Gastrocnemius medialis (tissue), 4 donors: ENCODE results near the gene ACOT7. TPM values are rescaled to one million over a fixed set of nuclear protein-coding genes. Genes with fewer than 3 reads are reported as not detected.

Experiments
- ATAC-seq, 2 donors: fragments of 150-250 bp; one replicate each; pipeline ENCODE4 v1.9.1; 2016
- DNase-seq, 2 donors: peaks; one replicate each; pipeline ENCODE4 v3.0.0-alpha.2; 2019
- H3K27ac ChIP-seq, 4 donors: fragments of 200-600 bp; sonication (generic); 1 replicate in 1 of 4; 2 replicates in 3 of 4; pipeline ENCODE4 v1.5.1; 2016 to 2018; ENCODE audit warnings: mild to moderate bottlenecking in 2 of 4, moderate library complexity in 1 of 4
- H3K27me3 ChIP-seq, 3 donors: fragments of 200-600 bp; sonication (generic) in 2 of 3; 1 replicate in 1 of 3; 2 replicates in 2 of 3; pipeline versions ENCODE4 v1.5.1 to v1.6.0; 2016 to 2019; ENCODE audit warnings: mild to moderate bottlenecking in 1 of 3, moderate library complexity in 1 of 3
- H3K36me3 ChIP-seq, 2 donors: fragments of 200-600 bp; sonication (generic) in 1 of 2; one replicate each; pipeline ENCODE4 v1.5.1; 2017 to 2018
- H3K4me1 ChIP-seq, 2 donors: fragments of 200-600 bp; sonication (generic) in 1 of 2; one replicate each; pipeline ENCODE4 v1.5.1; 2016 to 2017; ENCODE audit warnings: mild to moderate bottlenecking in 2 of 2
- H3K4me3 ChIP-seq, 4 donors: fragments of 200-600 bp; sonication (generic) in 3 of 4; 1 replicate in 1 of 4; 2 replicates in 3 of 4; pipeline ENCODE4 v1.5.1; 2016 to 2019; ENCODE audit warnings: mild to moderate bottlenecking in 2 of 4
- H3K9me3 ChIP-seq, 3 donors: fragments of 200-600 bp; sonication (generic) in 2 of 3; 1 replicate in 1 of 3; 2 replicates in 2 of 3; pipeline ENCODE4 v1.5.1; 2016 to 2019
- POLR2A ChIP-seq, 2 donors: fragments of 450-650 bp; IDR thresholded peaks; one replicate each; pipeline ENCODE4 v1.6.1; 2017; ENCODE audit warnings: antibody characterized with exemption in 2 of 2, mild to moderate bottlenecking in 2 of 2, moderate library complexity in 2 of 2
- in situ Hi-C, 4 donors: fragments of 200-750 bp; cut with MboI; loops; one replicate each; pipeline versions ENCODE4 v1.15.0 to v1.8.0; 2017; ENCODE audit warnings: low sequenced_read_pairs in 4 of 4
- intact Hi-C: fragments of 100-400 bp; cut with DNase I; formaldehyde crosslinking; loops from one replicate; pipeline ENCODE4 v1.15.1; 2023; ENCODE audit warnings: low total_unique reads
- total RNA-seq, 4 donors: library from RNA; depleted of rRNA; stranded (reverse); fragments of >200 nt; gene quantifications; one replicate each; pipeline versions ENCODE4 v1.1.0 to v1.2.3, GENCODE V29; 2016
- TF ChIP-seq, protein P1 (sequence below), 5 experiments: fragments of 450-650 bp in 3 of 5; fragments of 200-600 bp in 2 of 5; sonication (generic) in 2 of 5; IDR thresholded peaks in 4 of 5; conservative IDR thresholded peaks in 1 of 5; 1 replicate in 4 of 5; 2 replicates in 1 of 5; pipeline ENCODE4 v1.5.1; 2016 to 2019; ENCODE audit warnings: antibody characterized with exemption in 5 of 5, mild to moderate bottlenecking in 3 of 5, moderate library complexity in 3 of 5

ACOT7 gene
- total RNA-seq, 4 donors from 2014 or later, result 1.3 to 5.8 (median 3.2) TPM

DNA sequence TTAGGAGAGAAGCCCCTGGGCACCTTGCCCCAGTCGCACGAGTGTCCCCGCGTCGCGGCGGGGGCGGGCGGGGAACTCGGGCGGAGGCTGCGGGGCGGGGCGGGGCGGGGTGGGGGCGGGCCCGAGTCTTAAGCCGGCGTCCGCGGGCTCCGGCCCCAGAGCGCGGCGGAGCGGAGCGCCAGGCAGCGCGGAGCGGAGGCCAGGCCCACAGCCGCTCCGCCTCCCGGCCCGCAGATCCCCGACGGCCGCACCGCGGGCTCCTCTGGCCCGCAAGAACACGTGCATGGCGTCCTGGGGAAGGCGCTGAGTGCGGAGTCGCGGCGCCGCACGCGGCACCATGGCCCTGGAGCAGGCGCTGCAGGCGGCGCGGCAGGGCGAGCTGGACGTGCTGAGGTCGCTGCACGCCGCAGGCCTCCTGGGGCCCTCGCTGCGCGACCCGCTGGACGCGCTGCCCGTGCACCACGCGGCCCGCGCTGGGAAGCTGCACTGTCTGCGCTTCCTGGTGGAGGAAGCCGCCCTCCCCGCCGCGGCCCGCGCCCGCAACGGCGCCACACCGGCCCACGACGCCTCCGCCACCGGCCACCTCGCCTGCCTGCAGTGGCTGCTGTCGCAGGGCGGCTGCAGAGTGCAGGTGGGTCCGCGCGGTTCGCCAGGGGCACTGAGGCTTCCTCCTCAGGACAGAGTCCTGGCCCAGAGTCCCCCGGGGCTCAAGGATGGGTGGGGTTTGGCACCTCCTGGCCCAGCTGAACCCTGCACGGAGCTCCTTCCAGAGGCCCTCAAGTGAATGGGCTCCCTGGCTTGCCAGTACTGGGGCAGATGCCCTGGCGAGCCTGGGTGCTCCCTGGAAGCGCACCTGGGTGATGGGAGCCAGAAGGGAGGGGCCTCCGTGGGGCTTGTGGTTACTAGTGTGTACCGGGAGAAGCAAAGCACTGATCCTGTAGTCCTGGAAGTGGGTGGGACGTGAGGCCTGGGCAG is 31.3 kb upstream of the ACOT7 start, which contains the start of gene ESPN:
Gene ESPN (plus strand): TSS at position 158 of the 975 bp plus-strand sequence. CDS start 180 bp downstream, at position 338.
- Histone ChIP-seq H3K27ac (no peak within 1 kb of the TSS), H3K36me3 (no peaks in the 10 kb centered on the region), H3K9me3 (no peaks in the 10 kb centered on the region), H3K4me3 (peak within 1 kb of the TSS in 1 of 4 donors; percentile 5), H3K4me1 (peaks cover 16% of the 10 kb centered on the region in 2 donors), H3K27me3 (peaks cover 75 to 92% (median 86%) of the 10 kb centered on the region in 3 donors)
- ATAC-seq, result no peak
- in situ Hi-C loops, result loop anchor here in 1 of 4 donors (25.0 kb wide), 1 partner anchor 188 kb away; the partner anchor contains the start of genes HES3 and ICMT
- DNase-seq, result no peak
- intact Hi-C loops, result no loop called here
- no peak for TF ChIP-seq POLR2A (IDR thresholded peaks at IDR 0.05)

DNA sequence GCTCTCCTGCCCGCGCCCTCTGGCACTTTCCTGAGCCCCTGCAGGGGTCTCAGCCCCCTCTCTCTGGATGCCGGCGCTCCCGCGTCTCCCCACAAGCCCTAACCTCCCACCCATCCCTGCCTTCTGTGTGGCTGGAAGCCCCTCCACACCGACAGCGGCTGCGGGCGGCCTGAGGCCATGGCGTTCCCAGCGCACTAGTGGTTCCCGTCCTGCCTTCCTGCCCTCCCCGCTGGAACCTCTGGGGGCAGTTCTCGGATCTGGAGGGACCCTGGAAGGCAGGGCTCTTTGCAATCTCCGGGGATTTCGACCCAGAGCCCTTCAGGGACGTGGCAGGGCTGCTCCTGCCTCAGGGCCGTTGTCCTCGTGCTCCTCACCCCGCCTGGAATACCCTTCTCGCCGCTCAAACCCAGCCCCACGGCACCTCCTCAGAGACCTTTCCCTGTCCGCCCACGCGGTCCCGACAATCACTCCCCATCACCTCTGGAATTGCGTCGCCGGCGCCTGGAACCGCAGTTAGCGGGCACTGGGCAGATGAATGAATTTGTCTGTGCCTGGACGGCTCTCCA is 30.5 kb upstream of the ACOT7 start:
- no peak for TF ChIP-seq POLR2A (IDR thresholded peaks at IDR 0.05)
- TF ChIP-seq, protein P1, sequence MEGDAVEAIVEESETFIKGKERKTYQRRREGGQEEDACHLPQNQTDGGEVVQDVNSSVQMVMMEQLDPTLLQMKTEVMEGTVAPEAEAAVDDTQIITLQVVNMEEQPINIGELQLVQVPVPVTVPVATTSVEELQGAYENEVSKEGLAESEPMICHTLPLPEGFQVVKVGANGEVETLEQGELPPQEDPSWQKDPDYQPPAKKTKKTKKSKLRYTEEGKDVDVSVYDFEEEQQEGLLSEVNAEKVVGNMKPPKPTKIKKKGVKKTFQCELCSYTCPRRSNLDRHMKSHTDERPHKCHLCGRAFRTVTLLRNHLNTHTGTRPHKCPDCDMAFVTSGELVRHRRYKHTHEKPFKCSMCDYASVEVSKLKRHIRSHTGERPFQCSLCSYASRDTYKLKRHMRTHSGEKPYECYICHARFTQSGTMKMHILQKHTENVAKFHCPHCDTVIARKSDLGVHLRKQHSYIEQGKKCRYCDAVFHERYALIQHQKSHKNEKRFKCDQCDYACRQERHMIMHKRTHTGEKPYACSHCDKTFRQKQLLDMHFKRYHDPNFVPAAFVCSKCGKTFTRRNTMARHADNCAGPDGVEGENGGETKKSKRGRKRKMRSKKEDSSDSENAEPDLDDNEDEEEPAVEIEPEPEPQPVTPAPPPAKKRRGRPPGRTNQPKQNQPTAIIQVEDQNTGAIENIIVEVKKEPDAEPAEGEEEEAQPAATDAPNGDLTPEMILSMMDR (IDR thresholded peaks at IDR 0.05 in 4 of 5, conservative IDR thresholded peaks at IDR 0.05 in 1 of 5), result no peak
- intact Hi-C loops (no loop called here), in situ Hi-C loops (loop anchor here in 1 of 4 donors (25.0 kb wide), 1 partner anchor 187 kb away; the partner anchor contains the start of genes HES3 and ICMT)
- Histone ChIP-seq H3K4me3 (no peak overlapping the region), H3K27ac (no peak overlapping the region), H3K9me3 (no peaks in the 10 kb centered on the region), H3K36me3 (no peaks in the 10 kb centered on the region), H3K4me1 (peaks cover 17 to 24% of the 10 kb centered on the region in 2 donors), H3K27me3 (peaks cover 81 to 94% (median 93%) of the 10 kb centered on the region in 3 donors)
- DNase-seq, result no peak
- no peak for ATAC-seq

- Histone ChIP-seq H3K27me3 (peaks cover 85 to 97% (median 95%) of the 10 kb centered on the region in 3 donors), H3K36me3 (no peaks in the 10 kb centered on the region), H3K4me3 (no peak overlapping the region), H3K4me1 (peaks cover 17 to 25% of the 10 kb centered on the region in 2 donors), H3K9me3 (no peaks in the 10 kb centered on the region), H3K27ac (no peak overlapping the region)
- TF ChIP-seq, protein P1 (IDR thresholded peaks at IDR 0.05 in 4 of 5, conservative IDR thresholded peaks at IDR 0.05 in 1 of 5), result peak in 4 of 5 experiments; percentile 25 to 60 (median 41)
- no peak for TF ChIP-seq POLR2A (IDR thresholded peaks at IDR 0.05)
- intact Hi-C loops, result no loop called here
- in situ Hi-C loops, result loop anchor here in 1 of 4 donors (25.0 kb wide), 1 partner anchor 186 kb away; the partner anchor contains the start of genes HES3 and ICMT
- DNase-seq, result no peak
- ATAC-seq, result peak; percentile 32 to 59
These were observed 29.9 kb upstream of the ACOT7 start for GRCh38 chr1:6423321-6423999.

DNA sequence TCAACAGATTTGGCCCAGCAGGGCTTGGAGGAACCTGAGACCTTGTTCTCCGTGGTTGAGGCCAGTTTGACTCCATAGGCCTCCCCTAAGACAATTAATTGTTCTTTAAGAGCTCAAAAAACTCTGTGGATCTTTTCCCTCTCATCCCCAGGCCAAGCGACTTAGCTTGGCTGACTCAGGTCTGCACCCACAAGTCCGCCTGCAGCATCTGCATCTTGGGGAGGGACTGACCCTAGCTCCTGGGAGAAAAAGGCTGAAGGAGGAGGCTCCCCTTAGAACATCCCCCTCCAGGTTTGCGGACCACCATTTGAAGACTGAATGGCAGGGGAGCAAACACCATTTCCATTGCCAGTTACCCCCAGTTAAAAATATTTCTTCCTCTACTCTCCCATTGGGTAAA is 27.7 kb upstream of the ACOT7 start:
- in situ Hi-C loops, result loop anchor here in 1 of 4 donors (25.0 kb wide), 1 partner anchor 184 kb away; the partner anchor contains the start of genes HES3 and ICMT
- Histone ChIP-seq H3K4me3 (no peak overlapping the region), H3K36me3 (no peaks in the 10 kb centered on the region), H3K27ac (no peak overlapping the region), H3K27me3 (peaks cover 91 to 97% (median 94%) of the 10 kb centered on the region in 3 donors), H3K9me3 (no peaks in the 10 kb centered on the region), H3K4me1 (peaks cover 17 to 25% of the 10 kb centered on the region in 2 donors)
- ATAC-seq (no peak), DNase-seq (no peak)
- TF ChIP-seq, protein P1 (IDR thresholded peaks at IDR 0.05 in 4 of 5, conservative IDR thresholded peaks at IDR 0.05 in 1 of 5), result no peak
- TF ChIP-seq POLR2A (IDR thresholded peaks at IDR 0.05), result no peak
- intact Hi-C loops, result no loop called here
